GM18858 (cell line): ENCODE data around the gene CSF1R.

Experiments
- ATAC-seq: cut with Tn5 transposase; IDR thresholded peaks from one replicate; pipeline ENCODE4 v1.9.1; 2021; ENCODE audit not compliant: unreplicated experiment

CSF1R gene

DNA sequence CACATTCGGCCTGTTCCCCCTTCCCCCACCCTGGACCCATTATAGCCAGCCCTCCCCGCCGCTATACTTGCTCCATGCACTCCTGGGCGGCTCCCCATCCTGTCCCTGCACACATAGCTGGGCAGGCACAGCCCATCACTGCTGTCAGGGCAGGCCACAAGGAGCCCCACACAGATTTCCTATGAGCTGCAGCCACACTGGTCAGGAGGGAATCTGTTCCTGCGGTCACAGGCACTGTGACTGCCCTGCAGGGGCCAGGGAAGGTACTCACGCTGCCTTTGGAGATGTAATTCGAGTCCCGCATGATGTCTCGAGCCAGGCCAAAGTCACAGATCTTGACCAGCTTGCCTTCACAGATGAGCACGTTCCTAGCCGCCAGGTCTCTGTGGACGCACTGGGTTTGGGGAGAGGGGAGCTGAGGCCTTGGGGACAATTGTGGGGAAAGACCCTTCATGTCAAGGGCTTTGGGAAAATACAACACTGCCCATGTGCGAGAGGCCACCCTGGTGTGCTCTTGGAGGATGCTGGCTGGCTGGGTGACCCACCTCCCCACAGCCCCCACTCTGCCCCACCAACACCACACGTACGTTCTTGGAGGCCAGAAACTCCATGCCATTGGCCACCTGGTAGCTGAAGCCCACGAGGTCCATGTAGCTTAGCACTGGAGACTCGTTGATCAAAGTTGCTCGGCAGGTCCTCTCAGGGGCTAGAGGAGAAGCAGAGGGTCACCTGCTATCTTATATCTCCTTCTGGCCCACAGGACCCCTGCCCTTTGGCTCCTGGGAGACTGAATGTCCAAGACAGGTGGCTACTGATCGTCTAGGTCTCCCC is 34.5 kb upstream of the CSF1R start:
- no peak for ATAC-seq

DNA sequence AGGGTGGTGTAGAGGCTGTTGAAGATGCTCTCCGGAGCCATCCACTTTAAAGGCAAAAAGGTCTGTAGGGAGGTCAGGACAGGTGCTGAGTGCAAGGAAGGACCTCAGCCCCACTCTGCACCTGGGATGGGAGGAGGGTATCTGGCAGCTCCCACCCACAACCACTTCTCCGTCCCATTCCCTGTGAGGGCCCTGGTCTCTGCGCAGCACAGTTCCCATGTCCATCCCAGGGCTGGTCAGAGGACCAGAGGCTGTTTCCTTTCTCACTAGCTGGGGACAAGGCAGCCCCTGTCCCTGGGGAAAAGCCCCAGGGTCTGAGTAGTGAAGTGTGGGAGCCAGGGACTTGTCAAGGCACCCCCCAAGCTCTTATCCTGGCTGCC is 33.7 kb upstream of the CSF1R start:
- no peak for ATAC-seq

DNA sequence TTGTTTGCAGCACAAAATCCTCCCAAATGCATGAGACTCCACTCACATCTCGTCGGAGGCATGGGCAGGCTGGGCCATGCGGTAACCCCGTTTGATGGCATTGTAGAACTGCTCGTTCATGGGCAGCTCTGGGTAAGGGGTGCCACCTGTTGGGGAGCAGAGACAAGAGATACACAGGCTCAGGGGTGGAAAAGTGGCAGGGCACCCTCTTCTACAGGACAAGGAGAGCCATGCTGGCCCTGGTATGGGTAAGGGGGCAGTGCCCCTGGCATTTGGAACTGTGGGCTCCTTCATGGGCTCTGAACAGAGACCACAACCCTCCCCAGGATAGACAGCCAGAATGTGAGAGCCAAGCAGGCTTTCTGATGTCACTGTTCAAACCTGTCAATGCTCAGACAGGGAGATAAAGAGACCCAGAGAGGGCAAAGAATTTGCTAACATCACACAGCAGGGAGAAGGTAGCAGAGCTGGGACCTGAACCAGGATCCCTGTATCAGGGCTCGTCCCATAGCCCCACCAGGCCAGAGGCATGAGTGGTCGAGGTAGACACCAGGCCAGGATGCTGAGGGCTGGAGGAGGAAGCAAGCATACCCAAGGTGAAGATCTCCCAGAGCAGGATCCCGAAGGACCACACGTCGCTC is 33.2 kb upstream of the CSF1R start:
- no peak for ATAC-seq

DNA sequence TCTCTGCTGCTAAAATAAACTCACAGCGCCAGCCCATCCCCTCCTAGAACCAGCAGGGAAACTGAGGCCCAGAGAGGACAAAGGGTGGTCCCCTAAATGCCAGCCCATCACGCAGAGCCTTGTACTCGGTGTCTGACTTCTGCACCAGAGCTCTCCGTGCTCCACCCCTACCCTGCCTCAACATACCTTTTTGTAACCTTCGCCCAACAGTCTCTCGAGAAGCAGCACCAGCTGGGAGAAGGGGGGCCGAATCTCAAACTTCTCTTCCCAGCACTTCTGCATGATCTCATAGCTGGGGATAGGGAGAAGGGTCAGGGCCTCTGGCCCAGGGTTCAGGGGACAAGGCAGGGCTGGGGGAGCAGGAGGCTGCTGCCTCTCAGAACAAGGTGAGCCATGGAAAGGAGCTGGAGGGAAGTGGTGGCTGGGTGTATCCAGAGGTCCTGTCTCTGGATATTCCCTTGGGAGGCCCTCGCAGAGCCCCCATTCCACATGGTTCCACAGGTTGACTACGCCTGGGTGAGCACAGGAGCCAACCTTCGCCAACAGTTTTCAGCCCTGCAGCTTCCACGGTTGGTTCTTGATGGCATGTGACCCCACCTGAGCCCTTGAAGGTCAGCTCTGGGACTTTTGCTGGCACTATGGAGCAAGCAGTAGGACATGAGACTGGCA is 32.3 kb upstream of the CSF1R start:
- ATAC-seq, result no peak

DNA sequence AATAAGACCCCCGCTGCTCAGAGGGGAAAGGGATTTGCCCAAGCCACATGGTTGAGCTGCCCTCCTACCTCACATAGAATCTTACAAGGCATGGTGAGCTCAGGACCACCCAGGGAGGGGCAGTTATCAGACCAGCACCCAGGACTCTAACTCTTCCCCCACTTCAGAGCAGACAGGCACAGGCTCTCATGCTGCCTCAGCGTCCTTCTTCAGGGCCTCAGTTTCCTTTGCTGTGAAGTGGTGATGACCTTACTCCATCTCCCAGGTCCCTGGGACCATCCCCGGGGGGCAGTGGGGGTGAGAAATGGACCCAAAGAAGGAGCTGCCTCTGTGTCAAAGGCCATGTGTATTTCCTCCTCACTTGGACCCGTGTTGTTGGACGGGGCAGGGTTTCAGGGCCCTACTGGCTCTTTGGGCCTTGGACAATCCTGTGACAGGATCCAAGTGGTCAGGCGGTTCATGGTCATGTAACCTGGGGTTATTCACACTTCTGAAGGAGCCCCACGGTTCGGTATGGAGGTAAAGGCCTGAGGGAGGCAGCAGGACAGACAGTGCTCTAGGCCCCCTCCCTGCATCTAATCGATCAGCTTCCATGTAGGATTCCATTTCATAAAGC is 31.7 kb upstream of the CSF1R start:
- ATAC-seq, result no peak

DNA sequence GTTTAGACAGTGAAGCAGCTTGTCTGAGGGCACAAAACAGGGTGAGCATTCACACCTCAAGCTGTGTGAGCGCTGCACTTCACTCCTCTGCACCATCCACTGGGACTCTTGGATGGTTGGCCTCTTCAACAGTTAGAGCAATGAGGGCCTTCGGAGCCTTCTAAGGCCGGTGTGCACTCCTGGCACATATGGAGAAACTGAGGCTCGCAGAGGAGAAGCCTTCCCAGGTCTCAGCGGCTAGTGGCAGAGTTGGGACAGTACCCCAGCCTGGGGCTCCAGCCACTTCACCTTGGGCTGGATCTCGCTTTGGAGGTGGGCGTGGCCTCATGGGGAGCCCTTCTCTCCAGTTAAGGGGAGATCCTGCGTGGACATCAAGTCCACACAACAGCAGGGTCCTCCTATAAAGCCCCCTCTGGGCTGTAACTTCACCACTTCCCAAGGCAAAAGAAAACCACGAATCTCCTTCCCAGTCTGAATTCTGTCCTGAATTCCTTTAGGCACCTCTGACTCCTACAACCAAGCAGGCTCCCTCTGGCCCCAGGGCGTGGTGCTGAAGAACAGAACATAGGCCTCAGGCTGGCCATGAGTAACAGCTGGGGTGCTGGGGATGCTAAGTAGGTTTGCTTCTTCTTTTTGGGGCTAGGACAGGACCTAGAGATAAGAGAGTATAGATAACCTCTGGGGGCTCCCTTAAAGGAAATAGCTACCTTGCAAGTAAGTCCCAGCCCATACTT is 30.5 kb upstream of the CSF1R start:
- no peak for ATAC-seq

DNA sequence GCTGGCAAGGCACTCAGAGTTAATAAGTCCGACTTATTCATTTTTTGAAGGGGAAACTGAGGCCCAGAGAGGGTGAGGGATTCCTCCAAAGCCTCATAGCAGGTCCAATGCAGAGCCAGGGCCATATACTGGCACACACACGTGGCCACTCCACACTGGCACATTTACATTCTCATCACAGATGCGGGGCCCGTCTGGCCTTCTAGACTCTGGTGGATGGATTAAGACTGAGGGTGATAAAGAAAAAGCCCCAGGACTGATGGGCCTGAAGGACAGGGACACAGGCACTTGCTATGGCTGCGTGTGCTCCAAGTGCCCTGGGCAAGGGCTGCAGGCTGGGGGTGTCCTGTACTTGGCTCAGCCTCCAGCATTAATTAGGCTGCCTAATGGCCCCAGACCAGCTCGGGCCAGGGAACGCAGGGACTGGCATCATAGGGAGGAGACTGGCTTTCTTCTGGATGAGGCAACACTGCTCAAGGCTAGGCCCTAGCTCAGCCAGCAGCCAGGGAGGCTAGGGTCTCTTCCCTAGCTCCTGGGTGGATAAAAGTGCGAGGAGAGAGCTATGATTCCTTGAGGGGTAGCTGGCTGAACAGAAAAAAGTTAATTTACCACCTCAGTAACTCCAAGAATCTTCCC is 28.5 kb upstream of the CSF1R start:
- no peak for ATAC-seq

DNA sequence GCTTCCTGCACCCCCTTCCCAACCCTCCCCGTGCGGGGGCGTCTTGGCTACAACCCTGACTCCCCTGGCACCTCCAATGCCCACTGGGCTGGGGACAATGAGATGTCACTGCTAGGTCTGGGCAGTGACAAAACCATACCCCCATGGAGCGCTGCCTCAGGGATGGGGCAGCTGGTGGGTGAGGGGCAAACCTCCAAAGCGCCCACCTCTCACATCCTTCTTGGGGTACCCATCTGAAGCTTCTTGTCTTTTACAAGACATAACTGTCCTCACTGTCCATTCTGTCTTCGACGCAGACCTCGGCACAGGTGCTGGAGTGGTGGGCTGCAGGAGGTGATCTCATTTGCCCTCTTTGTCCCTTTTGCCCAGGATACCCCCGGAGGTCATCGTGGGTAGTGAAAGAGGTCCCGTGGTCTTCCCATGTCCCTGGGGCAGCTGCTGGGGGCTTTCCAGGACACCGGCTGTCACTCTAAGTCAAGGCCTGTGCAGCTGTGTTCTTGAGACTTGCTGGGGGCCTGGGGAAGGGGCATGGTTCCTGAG is 27.8 kb upstream of the CSF1R start:
- no peak for ATAC-seq

DNA sequence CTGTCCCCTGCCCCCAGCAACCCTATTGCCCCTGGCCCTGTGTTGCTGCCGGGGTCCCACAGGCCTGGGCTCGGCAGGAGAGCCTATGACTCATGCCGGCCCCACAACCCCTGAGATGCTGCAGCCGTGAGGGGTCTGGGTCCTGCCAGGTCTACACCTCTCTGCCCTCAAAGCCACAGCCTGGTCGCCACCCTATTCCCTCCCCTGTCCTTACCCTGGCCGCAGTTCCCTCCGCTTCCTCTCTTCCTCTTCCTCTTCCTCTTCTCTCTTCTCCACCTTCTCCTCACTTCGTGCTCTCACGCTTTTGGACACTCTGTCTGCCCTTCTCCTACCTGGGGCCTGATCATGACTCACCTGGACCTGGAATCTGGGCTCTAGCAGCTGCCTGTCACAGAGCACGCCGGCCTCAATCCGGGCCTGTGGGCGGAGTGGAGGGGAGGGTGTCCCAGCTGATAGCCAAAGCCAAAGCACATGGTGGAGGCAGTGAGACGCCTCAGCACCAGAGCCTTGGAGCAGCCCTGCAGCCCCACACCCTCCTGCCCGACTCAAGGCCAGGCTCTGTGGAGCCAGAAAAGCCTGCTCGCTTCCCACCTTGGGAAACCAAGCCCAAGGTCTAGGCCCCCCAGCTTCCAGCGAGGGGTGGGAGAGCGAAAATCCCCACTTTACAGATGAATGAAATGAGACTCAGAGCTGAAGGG is 26.8 kb upstream of the CSF1R start:
- ATAC-seq, result no peak

DNA sequence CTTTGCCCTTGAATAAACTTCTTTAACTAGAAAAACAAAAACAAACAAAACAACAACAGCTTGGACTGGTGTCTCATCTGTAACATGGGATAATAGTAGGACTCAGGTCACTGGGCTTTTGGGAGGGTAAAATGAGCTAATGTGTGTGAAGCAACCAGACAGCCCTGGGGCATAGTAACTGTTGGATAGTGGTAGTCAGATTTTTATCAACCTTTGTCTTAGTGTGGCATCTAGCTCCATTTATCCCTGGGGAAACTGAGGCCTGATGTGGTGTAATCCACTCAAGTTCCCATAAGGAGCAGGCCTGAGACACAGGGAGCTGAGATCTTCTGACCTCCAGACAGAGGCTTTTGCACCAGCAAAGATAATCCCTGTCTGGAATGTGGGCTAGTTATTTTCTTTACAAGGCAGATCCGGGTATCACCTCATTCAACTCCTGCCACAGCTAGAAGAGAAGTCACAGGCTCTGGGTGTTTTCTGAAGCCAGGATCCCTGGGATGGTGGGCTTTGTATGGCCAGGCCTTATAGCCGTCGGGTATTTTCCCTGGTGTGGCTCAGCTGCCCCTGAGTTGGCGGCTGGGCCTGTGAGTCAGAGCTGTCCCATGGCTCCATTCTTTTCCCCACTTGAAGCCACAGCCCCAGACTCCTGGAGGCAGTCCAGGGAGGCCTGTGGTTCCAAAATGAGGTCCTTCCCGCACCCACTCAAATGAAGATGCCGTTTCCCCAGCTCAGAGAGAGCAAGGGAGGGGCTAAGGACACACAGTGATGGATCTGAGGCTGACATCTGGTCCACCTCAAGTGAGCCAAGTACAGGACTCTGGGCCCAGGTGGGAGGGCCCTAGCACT is 26.1 kb upstream of the CSF1R start:
- ATAC-seq, result no peak

DNA sequence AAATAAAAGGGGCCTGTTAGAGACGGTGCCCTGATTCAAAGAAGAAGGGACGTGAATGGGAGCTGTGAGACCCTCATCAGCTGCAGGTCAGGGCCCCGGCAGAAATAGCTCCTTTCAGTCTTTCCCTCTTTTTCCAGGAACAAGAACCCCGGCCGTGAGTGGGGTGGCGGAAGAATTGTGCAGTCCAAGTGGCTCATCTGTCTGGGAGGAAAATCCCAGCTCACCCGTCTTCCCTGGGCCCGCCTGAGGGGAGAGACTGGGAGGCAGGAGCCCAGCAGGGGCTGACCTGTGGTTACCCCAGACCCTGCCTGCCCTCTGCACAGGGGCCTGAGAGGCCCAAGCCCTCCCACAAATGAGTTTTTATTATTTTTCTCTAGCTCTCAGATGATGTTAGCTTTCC is 24.8 kb upstream of the CSF1R start:
- no peak for ATAC-seq

DNA sequence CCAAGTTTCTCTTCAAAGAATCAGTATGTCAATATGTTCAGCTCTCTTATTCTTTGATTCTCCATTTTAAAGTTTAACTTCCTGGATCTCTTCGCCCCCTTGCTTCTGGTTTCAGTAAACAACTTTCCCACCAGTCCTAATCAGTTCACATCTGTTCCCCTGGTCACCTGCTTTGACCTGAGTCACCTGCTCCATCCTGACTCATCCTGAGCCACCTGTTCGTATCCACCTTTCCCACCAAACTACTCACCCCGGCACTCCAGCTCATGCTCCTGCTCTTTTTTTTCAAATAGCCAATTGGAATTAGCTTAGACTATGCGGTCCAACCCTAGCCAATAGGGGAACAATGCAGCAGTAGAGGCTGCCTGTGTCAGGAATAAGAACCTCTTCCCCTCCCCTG is 23.6 kb upstream of the CSF1R start:
- no peak for ATAC-seq

DNA sequence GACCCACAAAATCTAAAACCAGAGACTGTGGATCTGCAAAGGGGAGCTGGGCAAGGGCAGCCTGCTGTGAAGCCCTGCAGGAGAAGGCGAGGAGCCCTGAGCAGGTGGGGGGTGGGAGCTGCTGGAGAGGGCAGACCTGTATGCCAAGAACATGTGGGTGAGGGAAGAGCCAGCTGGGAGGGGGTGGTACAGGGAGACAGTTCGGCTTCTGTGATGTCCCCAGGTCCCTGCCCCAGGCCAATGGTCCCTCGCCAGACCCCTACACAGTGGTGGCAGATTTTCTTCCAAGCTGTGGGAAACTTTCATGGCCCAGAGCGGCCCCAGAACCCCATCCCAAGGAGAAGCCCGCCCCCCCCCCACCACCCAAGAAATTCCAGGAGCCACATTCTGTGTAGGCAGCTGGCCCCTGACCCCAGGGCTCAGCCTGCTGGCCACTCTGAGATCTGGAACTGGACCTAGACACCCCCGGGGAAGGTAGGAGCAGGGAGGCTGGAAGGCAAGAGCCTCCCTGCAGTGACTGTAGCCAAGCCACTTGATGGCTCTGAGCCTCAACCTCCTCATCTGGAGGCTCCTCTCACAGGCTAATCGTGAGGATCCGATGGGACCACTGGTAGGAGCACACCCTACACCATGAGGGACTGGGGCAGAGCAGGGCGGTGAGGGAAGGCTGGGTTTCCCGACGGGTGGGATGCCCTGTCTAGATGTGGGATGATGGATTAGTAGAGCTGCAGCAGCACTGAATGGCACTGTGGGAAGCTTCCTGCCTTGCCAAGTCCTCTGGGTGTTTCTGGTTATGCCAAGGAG is 22.6 kb upstream of the CSF1R start:
- no peak for ATAC-seq

DNA sequence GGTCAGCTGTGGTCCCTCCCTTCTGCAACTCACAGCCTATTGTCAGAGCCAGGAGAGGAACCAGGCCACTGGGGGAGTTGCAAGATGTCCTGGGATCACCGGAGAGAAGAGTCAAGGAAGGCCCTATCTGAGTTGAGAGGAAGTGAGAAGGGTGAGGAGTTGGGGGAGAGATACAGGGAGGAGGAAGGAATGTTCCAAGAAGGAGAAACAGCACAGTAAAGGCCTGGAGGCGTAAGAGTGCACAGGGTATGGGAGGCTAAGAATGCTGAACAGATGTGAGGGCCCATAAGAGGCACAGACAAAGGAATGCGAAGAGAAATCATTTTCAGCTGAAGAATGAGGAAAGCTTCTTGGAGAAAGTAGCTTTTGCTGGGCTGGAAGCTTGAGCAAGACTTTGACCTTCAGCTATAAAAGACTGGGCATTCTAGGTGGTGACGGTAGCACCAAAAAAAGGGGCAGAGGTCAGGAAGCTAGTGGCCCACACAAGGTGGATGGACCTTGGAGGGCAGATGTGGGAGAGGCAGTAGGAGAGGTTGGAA is 21.6 kb upstream of the CSF1R start:
- no peak for ATAC-seq

DNA sequence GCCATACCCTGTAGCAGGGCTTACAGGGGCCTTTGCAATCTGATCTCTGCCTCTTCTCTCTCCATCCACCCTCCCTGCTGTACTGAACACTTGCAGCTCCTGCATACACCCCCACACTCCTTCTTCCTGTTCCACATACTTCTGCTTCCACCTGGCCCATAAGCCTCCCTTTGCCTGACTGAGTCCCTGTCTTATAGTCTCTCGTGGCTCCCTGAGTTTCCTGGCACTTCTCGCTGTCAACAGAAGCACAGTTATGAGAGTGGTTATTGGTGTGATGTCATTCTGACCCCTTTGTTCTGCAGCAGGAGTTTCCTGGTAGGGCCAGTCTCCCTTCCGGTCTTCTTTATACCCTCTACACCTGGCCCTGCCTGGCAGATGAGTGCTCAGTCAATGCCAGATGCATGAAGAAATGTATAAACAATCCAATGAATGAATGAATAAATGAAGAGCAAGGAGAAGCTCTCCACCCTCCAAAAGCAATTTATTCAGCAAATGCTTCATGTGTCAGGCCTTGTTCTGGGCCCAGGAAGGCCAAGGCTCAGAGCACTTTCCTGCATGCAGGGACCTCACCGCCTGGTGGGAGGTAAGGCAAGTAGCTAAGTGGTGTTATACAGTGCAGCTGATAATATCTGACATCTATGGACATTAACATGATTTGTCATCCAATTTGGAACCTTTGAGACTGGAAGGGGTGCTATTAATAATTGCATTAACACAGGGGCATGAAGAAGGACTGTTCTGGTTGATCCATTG is 20.5 kb upstream of the CSF1R start:
- ATAC-seq, result no peak

DNA sequence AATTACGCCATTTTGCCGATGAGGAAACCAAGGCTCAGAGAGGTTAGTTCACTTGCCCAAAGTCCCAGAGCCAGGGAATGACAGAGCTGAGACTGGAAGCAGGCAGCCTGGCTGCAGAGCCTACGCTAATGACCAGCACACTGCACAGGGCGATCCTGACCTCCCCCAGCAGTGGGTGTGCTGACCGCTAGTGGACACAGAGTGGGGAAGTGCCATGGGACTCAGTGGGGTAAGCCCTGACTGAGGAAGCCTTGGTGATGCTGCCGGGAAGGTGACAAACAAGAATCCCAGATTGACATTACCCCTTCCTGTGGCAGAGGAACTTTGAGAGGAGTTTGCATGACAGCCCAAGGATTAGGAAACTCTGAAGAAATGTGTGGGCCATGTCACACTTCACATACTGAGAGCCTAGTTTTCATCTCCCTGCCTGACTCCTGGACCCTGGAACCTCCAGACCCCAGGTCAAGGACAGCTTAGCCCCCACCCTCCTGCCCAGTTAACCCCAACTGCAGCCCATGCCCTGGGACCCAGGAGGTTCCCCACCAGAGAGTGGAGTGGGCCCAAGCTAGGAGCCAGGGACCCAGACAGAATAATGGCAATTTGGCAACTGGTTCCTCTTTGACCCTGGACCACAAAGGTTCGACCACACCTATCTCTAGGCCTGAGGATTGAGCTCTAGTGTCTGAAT is 19.7 kb upstream of the CSF1R start:
- ATAC-seq, result no peak

DNA sequence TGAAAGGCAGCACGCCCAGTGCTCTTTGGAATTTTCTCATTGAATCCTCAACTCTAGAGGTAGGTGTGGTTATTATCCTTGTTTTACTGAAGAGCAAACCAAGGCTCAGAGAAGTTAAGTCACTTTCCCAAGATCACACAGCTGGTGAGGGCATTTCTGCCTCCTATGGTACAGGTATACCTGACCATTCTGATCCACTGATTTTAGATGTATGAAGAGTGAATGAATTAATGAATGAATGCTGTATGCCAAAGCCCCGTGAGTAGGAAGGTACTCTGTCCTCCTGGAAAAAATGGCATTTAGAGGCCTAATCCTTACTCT is 18.2 kb upstream of the CSF1R start:
- ATAC-seq, result no peak
